ENCODE results near the gene DUSP8.

DNA sequence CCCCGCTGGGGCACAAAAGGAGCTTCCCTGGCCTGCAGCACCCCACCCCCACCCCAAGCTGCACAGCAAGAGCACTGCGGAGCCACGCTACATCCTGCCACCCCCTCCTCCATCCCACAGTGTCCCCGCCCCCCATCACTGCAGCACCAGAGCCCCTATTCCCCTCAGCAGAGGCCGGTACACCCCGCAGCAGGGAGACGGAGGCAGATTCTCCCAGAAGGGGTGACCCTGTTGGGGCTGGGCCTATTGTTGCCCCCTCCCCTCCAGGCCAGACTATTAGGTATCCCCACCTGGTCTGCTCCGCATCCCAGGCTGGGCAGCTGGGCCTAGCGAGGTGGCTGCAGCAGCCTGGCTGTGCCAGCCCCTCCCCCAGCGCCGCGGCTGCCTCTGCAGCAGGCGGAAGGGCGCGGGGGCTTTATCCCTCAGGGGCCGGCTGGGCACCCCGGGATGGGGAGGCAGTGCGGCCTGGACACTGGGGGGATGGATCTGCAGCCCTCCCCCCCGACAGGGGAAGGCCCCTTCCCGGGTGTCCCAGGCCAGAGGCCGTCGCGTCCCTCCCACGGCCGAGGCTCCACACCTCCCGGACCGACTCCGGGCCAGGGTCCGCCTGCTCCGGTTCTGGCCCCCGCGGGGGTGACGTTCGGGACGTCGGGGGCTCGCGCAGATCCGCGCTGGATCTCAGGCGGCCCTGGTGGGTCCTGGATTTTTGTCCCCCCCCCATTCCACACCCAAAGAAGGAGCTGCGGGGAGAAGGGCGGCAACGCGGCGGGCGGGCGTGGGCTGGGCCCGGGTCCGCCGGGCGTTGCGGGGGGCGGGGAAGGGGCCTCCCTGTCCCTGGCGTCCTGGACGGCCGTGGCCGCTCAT is 943 bp downstream of the DUSP8 start:
- TF ChIP-seq EZH2phosphoT487 (IDR thresholded peaks at IDR 0.05; ENCODE audit: borderline replicate concordance) = no peak
- TF ChIP-seq, protein P1, sequence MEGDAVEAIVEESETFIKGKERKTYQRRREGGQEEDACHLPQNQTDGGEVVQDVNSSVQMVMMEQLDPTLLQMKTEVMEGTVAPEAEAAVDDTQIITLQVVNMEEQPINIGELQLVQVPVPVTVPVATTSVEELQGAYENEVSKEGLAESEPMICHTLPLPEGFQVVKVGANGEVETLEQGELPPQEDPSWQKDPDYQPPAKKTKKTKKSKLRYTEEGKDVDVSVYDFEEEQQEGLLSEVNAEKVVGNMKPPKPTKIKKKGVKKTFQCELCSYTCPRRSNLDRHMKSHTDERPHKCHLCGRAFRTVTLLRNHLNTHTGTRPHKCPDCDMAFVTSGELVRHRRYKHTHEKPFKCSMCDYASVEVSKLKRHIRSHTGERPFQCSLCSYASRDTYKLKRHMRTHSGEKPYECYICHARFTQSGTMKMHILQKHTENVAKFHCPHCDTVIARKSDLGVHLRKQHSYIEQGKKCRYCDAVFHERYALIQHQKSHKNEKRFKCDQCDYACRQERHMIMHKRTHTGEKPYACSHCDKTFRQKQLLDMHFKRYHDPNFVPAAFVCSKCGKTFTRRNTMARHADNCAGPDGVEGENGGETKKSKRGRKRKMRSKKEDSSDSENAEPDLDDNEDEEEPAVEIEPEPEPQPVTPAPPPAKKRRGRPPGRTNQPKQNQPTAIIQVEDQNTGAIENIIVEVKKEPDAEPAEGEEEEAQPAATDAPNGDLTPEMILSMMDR (conservative IDR thresholded peaks at IDR 0.05; ENCODE audit: low read length) = no peak
